Left cardiac atrium (tissue), 4 donors: ENCODE results near the gene NET1. TPM values are rescaled to one million over a fixed set of nuclear protein-coding genes. Genes with fewer than 3 reads are reported as not detected.
A peak's percentile ranks its signal among the peaks of the same experiment; 100 is the strongest.
"Not testable (repeated sequence)": the region's sequence is repeated elsewhere in the genome, so short reads cannot be mapped to it uniquely, and the experiment has no call there.

Source experiments
- ATAC-seq, 2 donors: fragments of 200-7000 bp; cut with Tn5 transposase; one replicate each; pipeline ENCODE4 v1.9.1; 2020; ENCODE audit warnings: mild to moderate bottlenecking in 2 of 2, moderate library complexity in 2 of 2
- DNase-seq: peaks from one replicate; pipeline ENCODE4 v3.0.0-alpha.2; 2020
- intact Hi-C, 2 donors: fragments of 100-400 bp; cut with DNase I; formaldehyde crosslinking; loops; one replicate each; pipeline versions ENCODE4 v1.14.1 to v1.15.1; 2022 to 2023
- total RNA-seq, 2 donors: library from RNA; stranded (reverse); fragmentation: NEBNext Ultra II Directional; extraction: Animal tissue kit (Norgen Biotek cat#: 25700); gene quantifications; one replicate each; pipeline ENCODE4 v1.2.1, GENCODE V29; 2021
- donor health status: DM: no; HTN: yes; CAD: no.
- donor health status: DM: no; HTN: yes; CAD: no; lungs with severe emphysema.
- donor health status: DM: yes; HTN: yes; CAD: no.
- donor health status: Dilated cardiomyopathy.

Gene NET1
- total RNA-seq, 2 donors from 2014 or later, result 25.6 to 36.4 TPM

DNA sequence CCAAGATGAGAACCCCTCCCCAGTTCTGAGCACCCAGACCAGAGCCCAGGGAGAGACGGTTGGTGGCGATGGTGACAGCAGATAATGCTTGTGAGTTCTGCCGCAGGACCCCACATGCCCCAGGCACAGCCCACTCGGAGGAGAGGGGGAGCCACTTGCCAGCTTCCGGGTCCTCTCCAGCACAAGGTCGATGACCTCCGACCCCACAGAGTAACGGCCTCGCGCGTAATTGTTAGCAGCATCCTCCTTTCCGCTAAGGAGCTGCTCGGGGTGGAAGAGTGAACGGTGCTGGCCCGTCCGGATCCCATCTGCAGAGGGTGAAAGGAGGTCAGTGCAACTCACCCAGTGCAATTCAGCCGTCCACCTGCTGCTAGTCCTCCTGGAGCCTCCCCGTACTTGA lies 17.2 kb upstream of the NET1 start:
- ATAC-seq, result no peak
- DNase-seq, result no peak
- intact Hi-C loops, result no loop called here

DNA sequence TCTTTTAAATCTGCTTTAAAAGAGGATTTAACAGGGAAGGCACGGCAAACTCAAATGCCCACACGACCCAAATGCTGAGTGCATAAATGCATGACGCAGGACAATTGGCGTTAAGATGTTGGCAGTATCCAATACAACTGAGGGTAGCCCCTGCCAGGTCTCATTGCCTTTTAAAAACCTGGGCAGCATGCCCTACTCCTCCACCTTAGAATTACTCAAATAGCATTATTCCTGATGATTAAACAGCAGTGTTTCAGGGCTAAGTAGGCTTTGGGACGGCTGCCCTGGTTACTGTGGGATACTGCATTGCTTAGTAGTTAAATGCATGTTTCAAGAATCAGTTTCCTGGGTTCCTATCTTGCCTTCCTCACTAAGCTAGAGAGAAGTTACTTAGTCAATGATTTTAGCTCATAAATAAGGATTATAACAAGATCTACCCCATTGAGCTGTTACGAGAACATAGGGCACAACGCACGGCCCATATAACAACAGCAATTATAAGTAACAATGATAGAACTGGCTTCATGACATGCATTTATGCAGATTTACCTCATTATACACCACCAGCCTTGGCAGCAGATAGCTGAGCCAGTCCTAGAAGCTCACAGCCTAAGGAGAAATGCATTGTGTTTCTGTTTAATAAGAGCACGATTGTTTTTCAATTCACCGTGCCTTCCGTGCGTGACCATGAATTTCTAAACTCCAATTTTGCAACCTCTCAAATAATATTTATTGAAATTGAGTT lies 15.6 kb upstream of the NET1 start:
- DNase-seq, result no peak
- intact Hi-C loops, result no loop called here
- no peak for ATAC-seq

DNA sequence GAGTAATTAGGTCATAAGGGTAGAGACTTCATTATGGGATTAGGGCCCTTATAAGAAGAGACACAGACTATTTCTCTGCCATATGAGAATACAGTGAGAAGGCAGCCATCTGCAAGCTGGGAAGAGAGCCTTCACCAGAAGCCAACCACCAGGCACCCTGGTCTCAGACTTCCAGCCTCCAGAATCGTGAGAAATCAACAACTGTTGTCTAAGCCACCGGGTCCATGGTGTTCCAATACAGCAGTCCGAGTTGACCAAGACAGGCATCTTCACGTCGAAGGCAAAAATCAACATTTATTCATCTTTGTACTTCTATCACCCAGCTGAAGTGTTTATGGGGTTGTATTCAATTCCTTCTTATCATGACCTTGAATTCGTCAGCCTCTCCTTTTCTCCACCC lies 13.0 kb upstream of the NET1 start:
- intact Hi-C loops, result no loop called here
- ATAC-seq, result no peak
- no peak for DNase-seq

DNA sequence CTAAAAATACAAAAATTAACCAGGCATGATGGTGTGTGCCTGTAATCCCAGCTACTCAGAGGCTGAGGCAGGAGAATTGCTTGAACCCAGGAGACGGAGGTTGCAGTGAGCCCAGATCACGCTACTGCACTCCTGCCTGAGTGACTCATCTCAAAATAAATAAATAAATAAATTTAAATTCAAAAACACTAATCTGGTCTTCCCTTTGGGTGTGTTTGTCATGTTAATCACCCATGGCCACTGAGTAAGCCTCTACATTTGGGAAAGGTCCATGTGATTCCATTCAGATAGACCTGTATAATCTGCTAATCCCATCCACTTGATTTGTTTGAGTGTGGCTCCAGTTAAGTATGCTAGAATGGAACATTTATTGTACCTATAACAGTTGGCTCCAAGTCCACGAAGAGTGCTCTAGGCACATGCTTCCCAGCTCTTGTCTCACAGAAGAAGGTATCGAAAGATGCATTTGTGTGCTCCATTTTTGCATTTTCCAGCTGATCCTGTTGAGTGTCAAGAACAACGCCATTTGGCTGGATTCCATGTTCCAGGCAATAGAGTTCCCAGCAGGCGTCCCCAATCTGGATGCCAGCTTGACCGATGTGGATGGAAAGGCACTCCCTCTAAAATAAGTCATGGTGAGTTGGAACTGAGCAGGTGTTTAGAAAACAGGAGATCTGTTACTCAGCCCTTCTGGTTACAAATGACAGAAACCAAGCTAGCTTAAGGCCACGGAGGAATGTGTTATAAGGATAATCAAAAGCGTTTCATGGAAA lies 11.7 kb upstream of the NET1 start:
- no peak for ATAC-seq
- no peak for DNase-seq
- intact Hi-C loops, result no loop called here

DNA sequence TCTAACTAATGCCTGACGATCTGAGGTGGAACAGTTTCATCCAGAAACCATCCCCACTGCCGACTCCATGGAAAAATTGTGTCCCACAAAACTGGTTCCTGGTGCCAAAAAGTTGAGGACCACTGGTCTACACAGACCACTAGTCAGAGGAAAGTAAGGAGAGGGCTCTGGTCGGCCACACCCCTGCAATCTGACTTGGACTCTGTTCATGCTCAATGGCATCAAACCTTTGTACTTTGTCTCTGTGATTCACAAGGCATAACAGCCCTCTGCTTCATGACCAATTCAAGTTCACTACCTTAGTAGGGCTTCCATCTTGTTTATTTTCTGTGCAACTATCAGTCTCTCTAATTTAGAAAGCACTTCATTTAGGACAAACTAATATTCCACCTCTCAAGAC lies 9.6 kb upstream of the NET1 start:
- DNase-seq, result no peak
- ATAC-seq, result no peak
- intact Hi-C loops, result no loop called here

DNA sequence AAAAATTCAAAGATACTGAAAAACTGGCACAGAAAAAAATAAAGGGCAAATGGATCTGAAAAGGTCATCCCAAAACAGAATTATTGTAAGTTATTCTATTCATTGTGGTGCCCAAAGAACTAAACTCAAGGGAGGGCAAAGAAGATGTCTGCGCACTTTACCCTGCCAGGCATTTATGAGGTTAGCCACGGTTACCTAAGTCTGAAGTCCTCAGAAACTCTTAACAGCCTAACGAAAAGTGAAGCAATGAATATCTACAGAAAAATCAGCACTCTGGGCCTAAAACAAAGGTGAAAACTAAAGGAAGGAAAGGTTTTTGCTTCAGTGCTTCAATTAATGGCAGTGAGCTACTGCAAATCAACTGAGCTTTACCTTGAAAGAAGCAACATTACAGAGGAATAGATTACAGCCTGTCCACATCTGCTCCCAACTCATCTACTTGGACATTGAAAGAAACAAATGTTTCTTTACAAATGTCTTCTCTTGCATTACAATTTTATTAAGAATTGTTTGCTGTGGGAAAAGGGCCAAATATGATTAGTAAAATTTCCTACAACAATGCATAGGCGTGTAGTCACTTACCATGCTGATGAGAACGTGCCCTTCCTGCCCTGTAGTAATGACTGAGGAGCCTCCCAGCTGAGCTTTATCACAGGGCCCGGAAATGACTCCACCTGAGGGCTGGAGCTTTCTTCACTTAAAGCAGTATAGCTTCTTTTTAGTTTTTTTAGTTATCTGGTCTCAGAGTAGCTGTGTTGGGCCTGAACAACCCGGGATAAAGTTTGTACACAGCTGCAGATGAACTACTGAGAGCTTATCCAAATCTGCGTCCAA lies 7.9 kb upstream of the NET1 start, which contains the start of gene TUBAL3:
TUBAL3 (minus strand) TSS at position 621 of the 834 bp plus-strand sequence; CDS start at position 585, 36 bp downstream.
- ATAC-seq, result peak in 1 of 2 donors; percentile 47
- DNase-seq, result peak; percentile 29
- intact Hi-C loops, result no loop called here

DNA sequence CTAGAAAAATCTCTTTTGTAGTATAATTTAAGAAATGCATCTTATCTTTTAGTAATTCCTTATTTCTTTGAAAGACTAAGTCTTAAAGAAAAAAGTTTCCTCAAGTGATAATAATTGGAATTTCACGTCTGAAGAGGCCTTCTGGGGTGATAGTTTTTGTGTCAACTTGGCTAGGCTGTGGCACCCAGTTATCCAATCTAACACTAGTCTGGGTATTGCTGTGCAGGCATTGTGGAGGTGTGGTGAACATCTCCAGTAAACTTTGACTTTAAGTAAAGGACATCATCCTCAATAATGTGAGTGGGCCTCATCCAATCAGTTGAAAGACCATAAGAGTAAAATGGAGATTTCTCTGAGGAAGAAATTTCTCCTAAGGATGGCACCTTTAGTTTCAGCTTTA lies 5.4 kb upstream of the NET1 start:
- no peak for ATAC-seq
- no peak for DNase-seq
- intact Hi-C loops, result no loop called here

DNA sequence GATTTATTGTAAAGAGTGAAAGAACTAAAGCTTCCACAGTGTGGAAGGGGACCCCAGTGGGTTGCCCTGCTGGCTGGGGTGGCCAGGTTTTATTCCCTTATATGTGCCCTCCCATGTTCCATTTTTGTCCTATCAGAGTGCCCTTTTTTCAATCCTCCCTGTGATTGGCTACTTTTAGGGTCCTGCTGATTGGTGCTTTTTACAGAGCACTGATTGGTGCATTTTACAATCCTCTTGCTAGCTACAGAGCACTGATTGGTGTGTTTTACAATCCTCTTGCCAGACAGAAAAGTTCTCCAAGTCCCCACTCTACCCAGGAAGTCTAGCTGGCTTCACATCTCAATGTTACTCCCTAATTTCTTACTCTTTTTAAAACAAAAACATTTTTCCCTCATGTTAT lies 1.6 kb upstream of the NET1 start:
- intact Hi-C loops, result not testable (repeated sequence)

DNA sequence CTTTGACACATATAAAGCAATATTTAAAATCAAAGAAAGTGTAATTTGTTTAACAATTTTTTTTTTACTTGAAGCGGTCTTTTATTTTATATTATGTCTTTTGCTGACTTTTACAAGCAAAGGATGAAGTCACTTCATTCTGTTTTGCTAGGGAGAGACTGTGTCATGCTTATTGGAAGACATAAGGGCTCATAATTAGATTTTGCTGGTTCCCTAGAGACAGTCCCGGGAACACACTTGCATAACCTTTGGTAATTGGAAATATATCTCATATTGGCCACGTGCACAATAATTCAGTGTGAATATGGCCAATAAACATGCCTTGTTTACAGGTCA lies 448 bp upstream of the NET1 start:
- ATAC-seq (no peak), DNase-seq (no peak)
- intact Hi-C loops, result no loop called here

More for the DNA sequence above, 1.6 kb upstream of the NET1 start:
- not testable (repeated sequence) for DNase-seq, ATAC-seq

DNA sequence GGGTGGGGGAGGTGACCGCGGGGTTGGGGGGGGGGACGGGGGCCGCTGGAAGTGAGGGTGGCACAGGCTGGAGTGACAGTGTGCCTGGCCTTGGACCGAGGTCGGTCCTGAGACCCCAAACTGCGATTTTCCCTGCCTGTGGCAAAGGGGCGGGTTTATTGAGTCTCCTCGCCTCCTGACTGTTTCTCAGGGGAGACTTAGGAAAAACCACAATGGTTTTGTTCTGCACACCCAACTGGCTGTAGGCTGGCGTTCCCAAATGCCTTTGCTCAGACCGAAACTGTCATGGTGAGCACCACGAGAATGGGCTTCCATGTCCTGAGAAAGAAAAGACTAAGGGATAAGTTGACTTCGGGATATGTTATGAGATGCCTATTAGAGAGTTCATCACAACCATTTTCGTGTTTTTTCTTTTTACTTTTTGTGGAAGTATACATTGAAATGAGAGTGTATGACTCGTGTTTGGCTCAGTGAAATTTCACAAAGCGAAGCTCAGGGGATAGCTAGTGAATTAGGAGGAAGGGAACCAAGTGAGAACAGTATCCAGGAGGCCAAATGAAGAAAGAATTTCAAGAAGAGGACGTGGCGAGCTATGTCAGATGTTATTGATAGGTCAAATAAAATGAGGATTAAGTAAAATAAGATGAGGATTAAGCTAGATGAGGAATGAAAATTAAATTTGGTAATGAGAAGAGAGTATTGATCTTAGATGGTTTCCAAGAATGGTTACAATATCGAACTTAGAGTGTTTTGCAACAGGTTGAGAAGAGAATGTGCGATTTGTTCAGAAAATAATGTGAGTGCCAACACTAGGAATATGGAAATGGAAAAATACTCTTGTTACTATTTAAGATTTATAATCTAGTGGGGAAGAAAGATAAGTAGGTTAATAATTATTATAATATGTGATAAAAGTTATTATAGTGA lies 918 bp downstream of the NET1 start:
- DNase-seq (no peak), ATAC-seq (peak; percentile 13 to 20)
- intact Hi-C loops, result no loop called here

DNA sequence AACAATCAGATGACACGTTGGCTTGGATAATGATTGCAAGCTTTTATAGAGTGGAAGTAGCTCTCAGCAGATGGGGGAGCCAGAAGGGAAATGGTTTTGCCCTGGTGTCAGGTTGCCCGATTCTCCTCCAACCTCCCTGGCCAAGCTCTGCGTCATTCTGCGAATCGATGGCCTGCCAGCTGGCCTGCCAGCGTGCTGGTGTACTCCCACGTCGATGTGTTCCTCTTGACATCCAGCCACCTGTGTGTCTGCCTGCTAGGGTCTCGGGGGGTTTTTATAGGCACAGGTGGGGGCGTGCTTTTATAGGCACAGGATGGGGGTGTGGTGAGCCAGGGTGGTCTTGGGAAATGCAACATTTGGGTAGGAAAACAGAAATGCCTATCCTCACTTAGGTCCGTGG lies 4.6 kb downstream of the NET1 start:
- DNase-seq, result no peak
- ATAC-seq, result no peak
- intact Hi-C loops, result no loop called here

DNA sequence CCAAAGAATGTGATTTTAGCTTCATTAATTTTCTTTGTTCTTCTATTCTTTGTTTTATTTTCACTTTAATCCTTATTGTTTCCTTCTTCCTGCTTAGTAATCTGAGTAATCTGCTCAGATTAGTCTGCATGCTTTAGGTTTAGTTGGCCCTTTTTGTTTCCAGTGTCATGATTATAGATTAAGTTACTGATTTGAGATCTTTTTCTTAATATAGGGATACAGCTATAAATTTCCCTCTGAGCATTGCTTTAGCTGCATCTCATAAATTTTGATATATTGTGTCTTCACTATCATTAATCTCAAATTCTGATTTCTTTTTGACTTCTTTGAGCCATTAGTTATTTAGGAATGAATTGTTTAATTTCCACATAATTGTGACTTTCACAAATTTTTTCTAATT lies 6.2 kb downstream of the NET1 start:
- intact Hi-C loops, result no loop called here
- DNase-seq, result no peak
- ATAC-seq, result no peak

DNA sequence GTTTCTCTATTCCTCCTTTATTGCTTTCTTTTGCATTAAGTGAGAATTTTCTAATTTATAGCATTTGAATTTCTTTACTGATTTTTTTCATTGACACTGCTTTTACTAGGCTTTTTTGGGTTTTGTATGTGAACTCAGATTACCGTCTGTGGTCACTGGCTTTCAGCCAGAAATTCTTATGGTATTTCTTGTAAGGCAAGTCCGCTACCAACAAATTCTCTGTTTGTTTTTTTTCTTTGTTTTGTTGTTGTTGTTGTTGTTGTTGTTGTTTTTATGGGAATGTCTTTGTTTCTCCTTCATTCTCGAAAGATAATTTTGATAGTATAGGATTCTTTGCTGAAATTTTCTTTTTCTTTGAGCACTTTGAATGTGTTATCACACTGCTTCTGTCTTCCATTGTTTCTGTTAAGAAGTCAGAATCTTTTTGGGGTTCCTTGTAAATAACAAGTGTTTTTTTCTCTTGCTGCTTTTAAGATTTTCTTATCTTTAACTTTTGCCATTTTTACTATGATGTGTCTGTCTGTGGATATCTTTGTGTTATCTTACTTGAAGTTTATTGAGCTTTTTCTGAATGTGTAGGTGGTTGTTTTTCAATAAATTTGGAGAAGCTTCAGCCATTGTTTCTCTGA lies 7.2 kb downstream of the NET1 start:
- no peak for ATAC-seq
- DNase-seq, result no peak
- intact Hi-C loops, result no loop called here

DNA sequence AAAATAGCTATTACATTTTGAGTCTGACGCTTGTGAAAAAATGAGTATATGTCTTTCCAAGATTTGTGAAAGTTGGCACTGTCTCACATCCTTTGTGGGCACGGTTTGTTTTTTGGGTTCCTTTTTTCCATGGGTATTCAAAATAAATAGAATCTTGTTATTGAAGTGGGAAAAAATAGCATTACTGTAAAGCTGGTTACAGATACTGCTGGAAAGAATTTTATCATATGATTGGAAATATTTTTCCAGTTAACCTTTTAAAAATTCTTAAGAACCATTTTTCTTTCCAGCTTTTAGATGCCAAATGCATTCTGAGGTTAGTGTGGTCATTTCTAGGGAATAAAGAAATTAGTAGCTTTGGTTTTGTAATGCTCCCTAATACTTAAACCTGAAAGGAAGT lies 11.4 kb downstream of the NET1 start:
- no peak for DNase-seq
- no peak for ATAC-seq
- intact Hi-C loops, result no loop called here

DNA sequence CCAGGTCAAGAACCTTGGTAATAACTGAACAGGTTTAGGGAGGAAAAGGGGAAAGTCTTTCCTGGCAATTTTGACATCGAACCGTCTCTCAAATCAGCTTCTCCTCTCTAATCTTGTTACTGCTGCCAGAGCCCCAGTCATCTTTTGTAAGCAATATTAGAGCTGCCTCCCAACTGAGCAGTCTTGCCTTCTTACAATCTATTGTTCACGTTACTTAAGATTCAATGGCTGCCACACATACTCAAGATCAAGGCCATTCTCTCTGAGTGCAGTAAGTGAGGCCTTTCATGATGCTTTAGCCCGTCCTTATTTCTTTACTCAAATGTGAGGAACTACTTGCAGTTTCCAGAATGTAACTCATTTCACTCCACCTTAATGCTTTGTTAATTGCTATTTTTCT lies 12.4 kb downstream of the NET1 start:
- ATAC-seq (no peak), DNase-seq (no peak)
- intact Hi-C loops, result no loop called here

DNA sequence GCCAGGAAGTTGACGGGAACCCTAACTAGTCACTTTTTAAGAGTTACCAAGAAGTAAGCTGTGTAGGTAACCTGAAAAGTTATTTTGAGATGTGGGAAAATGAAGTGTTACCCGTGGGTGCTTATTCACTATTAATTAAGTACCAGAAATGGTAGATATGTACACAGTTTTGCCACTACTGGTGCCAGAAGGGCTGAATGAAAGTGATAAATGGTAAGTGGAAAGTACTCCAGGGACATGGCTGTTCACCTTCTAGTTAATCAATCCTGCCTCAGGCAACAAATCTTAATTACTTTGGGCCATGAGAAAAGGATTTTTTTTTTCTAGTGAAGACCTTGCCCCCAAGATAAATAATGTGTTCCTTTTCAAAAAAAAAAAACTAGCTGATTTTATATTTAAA lies 15.8 kb downstream of the NET1 start:
- DNase-seq (no peak), ATAC-seq (no peak)
- intact Hi-C loops, result no loop called here

DNA sequence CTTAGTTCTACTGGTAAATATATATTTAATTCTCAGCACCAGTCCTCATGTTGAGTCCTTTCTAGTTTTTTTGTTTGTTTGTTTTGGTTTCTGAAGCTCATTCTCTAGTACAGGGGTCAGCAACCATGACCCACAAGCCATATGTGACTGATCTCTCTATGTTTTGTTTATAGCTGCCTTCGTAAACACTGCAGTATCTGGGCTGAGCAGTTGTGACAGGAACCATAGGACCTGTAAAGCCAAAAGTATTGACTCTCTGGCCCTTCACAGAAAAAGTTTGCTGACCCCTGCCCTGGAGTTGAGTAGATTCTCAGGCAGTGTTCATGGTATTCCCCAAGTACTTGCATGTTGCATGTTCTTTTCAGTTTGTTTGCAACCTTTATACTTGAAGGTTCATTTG lies 20.8 kb downstream of the NET1 start:
- DNase-seq (no peak), ATAC-seq (no peak)
- intact Hi-C loops, result loop anchor here in 1 of 2 donors (5.0 kb wide), 1 partner anchor 586 kb away; no protein-coding TSS in a partner anchor

DNA sequence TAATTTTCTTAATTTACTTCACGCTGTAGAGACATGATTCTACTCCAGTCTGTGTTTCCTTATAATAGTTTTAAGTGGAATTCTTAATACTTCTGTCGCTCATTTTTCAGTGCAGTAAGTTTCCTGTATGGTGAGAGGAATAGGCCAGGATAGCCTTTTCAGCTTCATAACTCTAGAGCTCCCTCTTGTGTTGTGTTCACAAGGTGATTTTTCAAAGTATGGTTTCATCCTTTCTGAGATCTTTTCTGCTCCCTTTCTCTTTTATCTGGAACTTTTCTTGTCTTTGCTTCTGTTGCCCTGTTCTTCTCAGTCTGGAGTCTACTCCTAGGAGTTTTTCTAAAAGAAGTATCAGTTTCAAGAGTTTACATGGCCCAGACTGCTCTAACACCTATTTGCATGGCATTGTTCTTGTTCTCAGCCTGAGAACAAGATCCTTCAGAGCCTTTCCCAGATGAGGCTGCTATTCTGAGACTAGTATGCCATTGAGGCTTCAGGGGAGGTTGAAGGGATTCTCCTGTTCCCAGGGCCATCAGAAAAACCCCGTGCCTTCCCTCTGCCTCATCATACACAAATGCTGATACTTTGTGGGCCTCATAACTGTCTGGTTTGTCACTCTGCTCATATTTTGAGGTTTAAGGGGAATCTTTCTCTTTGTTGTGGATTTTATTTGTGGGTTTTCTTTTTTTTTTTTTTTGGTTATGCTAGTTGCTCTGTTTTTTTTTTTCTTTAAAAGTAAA lies 21.8 kb downstream of the NET1 start:
- ATAC-seq (peak in 1 of 2 donors; percentile 47), DNase-seq (no peak)
- intact Hi-C loops, result loop anchor here in 1 of 2 donors (5.0 kb wide), 1 partner anchor 587 kb away; no protein-coding TSS in a partner anchor
